Left kidney (tissue), 2 donors: ENCODE measurements around the gene KLF13. TPM values are rescaled to one million over a fixed set of nuclear protein-coding genes. Genes with fewer than 3 reads are reported as not detected.
"Not testable (repeated sequence)": the region's sequence is repeated elsewhere in the genome, so short reads cannot be mapped to it uniquely, and the experiment has no call there.

Source experiments
- DNase-seq: peaks from one replicate; pipeline ENCODE4 v3.0.0-alpha.2; 2013
- polyA plus RNA-seq: library from polyadenylated mRNA; unstranded; fragments of 120-200 nt; gene quantifications from one replicate; pipeline ENCODE4 v1.2.1, GENCODE V29; 2013; ENCODE audit not compliant: insufficient read length

Gene KLF13
- polyA plus RNA-seq, 1 donor: 70.1 TPM

DNA sequence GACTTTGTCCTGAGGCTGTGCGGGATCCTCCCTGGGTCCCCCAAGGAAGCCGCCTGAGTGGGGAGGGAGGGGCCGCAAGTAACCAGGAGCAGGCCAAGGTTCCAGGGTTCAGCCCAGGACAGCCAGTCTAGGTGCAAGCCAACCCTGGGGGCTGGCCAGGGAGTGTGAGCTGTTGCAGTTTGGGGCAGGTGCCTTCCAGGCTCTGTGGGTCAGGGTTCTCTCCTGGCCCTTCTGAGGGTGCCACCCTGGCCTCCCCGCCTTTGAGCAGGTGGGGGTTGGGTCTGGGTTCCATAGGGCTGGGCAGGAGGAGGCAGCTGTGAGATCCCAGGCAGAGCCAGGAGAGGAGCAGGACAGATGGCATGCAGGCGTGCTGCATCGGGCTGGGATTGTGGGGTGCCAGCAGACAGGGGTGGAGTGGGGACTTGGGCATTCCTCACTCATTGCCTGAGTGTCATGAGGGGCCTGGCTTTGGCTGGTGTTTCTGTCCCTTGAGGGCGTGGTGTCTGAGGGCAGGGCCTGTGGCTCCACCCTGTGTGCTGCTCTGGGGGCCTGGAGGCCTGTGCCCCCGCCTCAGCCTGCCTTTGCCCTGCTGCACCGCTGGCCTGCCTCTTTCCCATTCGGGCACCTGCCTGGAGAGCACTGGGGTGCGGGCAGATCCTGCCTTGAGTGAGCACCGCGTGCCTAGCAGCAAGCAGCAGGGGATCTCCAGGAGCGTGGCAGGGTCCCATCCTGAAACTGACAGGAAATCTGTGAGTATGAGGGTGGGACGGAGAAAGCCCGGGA lies 18.4 kb downstream of the KLF13 start:
- DNase-seq: no peak

DNA sequence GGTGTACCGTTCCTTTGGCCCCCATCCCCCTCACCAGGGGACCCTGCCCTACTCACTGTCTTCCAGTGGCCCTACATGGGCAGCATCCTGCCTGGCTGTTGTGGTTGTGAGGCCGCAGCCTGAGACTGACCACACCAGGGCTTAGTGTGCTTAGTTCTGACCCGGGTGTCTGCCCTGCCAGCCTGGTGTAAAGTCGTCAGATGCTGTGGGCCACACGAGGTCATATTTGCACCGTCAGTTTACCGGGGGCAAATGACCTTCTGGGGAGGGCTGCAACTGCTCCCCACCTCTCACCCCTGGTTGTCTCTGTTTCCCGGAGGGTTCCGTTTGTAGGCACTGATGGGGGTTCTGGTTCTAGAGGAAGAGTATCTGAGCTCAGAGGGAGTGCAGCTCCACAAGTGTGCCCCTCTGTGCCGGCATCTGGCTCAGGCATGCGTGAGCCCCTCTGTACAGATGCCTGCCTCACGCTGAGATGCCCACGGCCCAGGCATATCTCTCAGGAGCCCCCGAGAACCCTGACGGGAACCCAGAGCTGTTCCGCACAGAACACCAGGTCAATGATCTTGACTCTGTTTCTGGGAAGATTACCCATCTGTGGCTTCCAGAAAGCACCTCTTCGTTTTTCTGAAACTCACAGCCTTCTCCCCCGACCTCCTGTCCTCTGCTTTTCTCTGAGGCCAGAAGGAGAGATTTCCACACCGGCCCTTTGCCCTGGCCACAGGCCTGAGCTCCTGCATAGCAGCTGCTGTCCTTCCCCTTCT lies 19.2 kb downstream of the KLF13 start:
- DNase-seq: no peak

DNA sequence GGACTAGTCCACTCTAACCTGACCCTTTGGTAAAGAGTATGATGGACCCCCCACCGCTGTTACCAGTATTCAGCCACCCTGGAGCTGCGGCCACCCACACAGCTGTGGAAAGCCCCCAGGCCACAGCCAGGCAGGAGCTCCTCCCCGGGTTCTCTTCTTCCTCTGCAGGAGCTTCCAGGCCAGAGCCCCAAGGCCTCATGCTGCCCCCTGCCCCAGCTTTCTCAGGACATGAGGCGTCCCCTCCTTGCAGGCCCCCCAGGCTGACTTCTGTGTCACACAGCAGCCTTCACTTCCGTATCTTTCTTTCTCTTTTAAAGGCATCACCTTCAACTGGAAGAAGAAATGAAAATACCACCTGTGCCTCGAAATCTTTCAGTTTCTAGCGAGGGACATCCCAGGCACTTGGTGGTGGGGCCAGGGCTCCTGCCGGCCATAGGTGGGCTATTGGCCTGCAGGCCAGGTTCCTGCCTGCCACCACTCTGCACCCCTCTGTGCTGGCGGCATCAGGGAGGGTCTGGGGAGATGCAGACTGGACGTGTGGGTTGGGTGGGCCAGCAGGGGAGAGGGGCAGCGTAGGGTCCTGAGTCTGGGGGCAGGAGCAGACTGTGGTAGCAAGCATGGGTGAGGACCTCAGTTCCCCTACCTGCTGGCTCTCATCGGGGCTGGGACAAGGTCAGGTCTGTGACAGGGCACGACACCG lies 19.9 kb downstream of the KLF13 start:
- no peak for DNase-seq

DNA sequence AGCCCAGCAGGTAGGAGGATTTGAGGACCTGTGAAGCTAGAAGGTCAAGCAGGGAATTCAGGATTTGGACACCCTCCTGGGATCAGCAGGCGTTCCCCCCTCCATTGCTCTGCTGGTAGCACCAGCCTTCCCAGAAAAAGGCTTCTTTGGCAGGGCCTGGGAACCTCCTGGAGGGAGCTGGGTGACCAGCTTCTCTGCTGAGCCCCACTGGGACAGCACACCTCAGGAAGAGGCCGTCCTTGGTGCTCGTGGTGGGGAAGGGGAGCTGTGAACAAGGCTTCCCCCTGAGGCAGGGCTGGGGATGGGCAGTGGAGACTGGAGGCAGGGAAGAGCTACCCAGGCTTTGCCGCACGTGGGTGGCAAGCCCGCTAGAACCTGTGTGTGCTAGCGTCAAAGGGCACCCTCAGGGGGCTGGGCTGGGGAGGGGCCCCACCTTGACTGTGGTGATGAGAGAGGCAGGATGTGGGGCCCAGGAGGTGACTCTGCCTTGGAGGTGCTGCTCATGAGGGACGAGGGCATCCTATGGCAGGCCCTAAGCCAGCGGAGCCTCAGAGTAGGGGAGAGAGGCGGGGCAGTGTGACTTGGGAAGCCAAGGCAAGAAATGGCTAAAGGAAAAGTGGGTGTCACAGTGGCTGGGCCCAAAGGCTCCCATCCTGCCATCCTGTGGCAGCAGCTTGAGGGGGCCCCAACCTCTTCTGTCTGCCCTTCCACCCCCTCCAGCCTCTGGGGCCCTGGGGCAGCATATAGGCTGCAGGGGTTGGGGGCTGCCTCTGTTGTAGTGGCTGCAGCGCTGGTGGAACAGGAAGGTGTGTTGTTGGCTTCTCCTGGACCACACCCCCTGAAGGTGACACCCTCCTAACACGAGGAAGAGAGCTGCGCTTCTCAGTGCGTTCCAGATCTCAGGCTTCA lies 20.7 kb downstream of the KLF13 start:
- DNase-seq: no peak

DNA sequence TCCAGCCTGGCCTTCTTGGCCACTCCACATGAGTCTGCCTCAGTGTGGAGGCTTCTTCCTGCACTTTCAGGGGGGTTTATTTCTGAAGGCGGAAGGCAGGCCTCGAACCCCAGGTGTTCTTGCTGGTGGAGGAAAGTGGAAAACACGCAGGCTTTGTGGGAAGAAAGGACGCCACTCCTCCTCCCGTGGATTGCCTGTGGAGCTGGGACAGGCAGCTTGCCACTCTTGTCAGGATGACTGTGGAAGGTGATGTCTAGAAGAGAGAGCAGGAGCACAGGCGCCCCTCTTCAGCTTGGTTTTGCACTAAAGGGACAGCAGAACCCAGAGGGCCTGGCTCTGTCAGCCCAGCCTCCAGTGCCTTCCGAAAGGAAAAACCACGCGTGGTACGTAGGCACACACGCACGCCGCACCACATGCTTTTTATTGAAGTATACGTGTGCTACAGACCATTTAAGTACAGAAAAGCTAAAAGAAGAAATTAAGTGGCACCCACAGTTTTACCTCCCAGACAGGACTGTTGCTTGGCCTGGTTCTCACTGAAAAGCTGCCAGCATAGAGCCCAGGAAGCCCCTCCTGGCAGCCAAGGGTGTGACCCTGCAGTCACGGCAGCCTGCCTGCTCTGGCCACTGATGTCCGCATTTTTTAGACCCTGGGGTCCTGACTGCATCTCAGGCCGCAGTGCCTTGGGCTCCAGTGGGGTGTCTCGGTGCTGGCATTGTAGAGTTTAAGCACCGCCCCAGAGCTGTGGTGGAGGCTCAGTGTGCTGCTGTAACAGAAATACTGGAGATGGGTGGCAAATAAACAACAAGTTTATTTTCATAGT lies 21.6 kb downstream of the KLF13 start:
- DNase-seq: no peak

DNA sequence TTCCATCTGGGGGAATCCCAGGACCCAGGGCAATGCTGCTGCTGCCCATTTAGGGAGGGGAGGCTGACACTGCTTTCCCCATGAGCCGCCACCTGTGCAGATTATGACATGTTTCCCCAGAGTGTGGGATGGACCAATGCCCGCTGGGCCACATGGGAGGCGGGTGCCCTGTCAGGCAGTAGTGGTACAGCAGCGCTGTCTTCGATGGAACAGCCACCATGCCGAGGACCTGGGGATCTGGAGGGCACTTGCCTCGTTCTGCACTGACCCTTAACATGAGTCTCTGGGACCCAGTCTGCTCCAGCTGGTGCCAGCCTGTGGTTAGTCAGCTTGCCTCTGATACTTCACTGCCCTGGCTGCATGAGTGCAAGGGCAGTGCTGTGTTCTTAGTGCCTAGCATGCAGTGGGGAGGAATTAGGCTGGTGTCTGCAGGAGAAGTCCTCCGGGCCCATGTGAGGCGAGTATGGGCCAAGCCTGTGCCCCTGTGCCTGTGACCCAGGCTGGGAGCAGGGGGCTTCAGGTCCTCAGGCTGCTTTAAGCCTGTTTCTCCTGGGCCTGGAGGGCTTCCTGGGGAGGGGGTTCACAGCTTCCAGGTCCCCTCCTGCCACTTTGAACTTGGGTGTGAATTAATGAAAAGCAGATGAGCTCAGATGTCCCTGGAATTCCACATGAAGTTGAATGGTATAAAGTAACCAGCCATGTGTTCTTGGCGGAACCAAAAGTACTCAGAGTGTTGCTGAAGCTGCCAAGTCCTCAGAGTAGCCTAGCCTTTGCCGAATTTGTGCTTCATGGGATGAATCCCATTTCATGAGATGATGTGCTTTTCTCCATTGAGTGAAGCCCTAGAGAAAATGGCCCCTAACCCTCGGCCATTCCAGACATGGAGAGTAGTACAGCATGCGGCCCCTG lies 22.9 kb downstream of the KLF13 start:
- no peak for DNase-seq

DNA sequence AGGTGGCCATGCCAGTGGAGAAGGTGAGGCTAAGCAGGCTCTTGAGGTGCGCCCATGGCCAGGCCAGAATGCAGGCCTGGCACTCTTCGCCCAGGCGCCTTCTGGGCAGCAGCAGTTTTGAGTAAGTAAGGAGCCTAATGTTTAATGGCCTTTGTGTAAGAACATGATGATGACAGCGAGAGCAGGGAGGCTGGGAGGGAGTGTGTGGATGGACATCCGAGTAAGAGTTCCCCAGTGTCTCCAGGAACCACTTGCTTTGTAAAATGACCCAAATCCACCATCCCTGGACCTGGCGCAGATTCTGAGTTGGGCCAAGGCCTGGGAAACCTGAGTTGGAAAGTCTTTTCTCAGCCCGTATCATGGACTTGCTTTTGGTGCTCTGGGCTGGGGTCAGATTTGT lies 24.1 kb downstream of the KLF13 start:
- no peak for DNase-seq

DNA sequence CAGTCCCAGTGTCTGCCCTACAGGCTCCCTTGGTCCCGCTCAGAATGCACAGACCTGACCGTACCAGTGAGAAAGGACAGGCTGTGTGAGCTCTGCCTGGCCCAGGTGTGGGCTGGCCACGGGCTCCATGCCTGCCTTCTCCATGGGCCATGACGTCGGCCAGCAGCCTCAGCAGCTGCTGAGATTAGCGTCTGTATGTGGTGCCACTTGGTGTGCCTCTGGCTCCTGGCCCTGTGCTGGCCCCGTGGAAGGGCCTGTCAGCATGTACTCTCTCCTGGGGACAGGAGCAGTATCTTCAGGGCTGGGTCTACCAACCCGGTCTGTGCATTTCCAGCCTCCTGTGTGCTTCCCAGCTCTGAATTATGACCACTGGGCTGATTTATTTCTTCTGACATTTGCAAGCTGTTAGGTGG lies 25.7 kb downstream of the KLF13 start:
- no peak for DNase-seq

DNA sequence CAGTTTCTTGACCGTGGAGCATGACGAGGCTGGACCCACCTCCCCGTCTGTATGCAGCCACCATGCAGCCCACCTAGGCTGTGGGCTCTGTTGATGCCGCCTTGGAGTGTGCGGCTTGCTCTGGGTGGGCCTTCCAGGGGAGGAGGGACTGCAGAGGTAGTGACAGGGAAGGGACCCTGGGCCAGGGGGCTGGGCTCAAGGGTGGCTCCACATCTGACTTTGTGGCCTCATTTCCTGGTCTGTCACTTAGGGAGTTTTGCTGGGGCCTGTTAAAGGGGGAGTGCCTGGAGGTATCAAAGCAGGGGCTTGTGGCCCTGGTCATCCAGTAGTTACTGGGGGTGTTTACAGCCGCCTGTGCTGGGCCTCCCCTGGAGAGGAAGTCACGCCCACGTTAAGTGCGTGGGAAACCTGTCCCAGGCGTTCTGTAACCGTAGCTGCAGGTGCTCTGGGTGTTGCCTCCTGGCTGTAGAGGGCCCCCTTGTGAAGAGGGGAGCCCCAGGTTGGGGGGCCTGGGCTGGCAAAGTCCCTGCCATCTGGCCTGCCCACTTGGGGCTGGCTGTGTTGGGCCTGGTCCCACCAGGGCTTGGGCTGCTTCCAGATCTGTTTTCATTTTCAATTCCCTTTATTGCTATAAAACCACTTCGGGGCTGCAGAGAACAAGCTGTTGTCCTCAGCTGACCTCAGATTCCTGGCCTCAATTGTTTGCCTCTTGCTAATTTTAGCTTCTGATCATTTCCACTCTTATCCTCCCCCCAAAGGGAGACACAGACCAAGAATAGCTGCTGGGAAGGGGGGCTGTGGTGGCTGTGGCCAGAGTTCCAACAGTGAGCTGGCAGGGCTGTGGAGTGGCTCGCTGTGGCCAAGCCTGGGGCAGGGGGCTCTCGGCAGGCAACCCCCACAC lies 26.5 kb downstream of the KLF13 start:
- peak; percentile 69 for DNase-seq

DNA sequence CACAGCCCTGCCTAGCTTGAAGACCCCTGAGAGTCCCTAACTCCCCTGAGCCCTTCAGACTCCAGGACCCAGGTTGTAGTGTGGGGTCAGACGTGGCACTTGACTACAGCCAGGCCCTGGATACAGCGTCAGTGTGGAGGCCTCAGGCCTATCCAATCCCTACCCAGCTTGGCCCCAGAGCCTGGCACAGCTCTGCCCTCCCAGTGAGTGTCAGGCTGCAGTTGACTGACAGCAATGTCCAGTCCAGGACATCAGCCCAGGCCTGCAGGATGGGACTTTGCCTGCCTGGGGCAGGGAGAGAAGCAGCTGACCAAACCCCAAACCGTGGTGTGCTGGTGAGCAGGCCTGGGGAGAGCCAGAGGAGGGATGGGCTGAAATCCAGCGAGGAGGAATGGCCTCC lies 27.3 kb downstream of the KLF13 start:
- DNase-seq: no peak

DNA sequence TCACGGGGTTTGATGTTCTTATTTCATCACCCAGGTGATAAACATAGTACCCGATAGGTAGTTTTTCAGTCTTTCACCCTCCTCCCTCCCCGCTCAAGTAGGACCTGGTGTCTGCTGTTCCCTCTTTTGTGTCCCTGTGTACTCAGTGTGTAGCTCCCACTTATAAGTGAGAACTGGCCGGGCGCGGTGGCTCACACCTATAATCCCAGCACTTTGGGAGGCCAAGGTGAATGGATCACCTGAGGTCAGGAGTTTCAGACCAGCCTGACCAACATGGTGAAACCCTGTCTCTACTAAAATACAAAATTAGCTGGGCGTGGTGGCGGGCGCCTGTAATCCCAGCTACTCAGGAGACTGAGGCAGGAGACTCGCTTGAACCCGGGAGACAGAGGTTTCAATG lies 29.5 kb downstream of the KLF13 start:
- DNase-seq: not testable (repeated sequence)

DNA sequence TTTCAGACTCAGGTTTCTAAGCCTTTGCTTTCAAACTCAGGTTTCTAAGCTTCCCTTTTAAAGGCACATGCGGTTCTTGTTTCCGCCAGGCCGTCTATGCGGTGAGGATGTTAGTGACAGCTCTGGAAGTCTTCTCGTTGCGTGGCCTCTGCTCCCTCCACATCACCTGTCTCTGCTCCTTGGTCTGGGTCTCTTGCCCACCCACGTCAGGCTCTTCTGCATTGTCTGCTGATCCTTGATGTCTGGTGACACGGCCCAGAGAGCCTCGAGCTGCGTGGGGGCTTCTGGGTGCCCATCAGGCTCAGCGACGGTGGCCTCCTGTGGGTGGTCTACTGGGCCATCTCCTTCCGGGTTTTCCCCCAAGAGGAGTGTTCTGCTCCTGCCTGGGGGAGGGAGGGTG lies 30.5 kb downstream of the KLF13 start:
- no peak for DNase-seq

DNA sequence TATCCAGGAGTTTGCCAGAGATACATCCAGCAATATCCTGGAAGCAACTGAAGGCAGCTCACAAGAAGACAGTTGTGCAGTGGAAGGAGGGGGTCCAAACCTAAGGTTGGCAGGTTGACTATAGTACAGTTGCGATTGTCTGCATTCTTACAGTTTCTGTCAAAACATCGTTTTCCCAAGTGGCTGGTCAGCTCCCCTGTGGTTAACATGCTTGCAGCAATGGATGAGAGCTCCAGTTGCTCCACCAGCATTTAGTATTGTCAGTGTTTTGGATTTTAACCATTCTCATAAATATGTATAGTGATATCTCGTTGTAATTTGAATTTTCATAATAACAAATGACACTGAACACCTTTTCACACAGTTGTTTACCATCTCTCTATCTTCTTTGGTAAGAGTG lies 31.5 kb downstream of the KLF13 start:
- DNase-seq: no peak

DNA sequence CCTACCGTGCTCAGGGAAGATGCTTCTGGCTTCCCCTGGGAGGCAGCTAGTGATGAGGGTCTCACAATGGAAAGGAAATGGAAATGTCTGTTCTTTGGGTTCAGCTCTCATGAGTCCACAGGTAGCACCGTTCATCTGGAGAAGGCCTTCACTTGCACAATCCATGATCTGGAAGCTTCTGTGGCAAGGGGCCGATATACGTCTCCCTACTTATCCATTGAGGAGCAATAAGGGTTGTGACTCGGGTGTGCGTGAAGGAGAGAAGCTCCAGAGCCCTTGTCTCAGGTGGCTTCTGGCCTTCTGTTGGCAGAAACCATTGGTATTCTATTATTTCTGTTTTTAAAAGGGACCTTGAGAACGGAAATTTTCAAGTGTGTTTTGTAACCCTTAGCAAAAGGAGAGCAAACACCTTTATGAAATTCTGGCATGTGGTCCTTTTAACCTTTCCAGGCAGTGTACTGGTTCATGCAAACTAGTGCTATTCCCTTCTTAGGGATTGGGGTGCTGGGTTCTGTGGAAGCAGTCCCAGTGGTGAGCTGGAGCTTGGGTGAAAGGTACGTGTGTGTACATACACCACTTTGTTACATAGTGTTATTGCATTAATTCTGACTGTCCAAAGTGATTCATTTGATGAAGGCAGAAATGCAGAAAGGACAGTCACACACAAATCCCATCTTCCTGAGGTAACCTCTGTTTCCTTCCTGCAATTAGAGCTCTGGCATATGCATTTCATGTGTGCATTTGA lies 32.5 kb downstream of the KLF13 start:
- no peak for DNase-seq

DNA sequence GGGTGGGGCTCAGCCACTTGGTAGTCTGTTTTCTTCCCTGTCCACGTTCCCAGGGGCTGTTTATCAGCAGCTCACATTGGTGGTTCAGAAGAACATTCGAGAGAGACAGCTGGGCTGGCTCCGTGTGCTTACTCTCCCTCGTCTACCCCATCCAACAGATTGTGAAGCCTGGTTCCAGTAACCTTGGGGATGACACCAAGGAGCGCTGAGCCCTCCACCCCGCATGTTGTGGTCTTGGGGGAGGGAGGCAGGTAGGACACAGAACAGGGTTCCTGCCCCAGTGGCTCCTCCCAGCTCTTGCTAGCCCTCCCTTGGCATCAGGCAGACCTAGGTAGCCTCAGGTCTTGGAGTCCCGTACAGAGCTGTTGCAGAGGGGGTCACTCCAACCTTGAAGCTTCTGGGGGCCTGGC lies 33.1 kb downstream of the KLF13 start:
- DNase-seq: no peak

DNA sequence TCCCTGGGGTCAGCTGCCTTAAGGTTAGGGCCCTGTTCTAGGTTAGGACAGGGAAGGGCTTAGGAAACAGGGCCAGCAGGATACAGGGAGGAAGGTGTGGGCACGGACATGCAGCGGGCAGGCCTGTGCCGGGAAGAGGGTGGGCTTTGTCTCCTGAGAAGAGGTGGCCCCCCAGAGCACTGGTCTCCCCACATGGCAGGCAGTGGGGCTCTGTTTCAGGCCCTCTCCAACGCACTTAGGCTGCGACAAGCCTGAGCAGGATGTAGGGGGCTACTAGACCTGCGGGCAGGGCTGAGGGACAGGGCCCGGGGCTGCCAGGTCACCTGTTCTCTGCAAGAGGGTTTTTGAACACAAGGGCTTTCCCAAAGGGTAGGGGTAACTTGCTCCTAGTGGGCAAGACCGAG lies 33.5 kb downstream of the KLF13 start:
- DNase-seq: no peak

DNA sequence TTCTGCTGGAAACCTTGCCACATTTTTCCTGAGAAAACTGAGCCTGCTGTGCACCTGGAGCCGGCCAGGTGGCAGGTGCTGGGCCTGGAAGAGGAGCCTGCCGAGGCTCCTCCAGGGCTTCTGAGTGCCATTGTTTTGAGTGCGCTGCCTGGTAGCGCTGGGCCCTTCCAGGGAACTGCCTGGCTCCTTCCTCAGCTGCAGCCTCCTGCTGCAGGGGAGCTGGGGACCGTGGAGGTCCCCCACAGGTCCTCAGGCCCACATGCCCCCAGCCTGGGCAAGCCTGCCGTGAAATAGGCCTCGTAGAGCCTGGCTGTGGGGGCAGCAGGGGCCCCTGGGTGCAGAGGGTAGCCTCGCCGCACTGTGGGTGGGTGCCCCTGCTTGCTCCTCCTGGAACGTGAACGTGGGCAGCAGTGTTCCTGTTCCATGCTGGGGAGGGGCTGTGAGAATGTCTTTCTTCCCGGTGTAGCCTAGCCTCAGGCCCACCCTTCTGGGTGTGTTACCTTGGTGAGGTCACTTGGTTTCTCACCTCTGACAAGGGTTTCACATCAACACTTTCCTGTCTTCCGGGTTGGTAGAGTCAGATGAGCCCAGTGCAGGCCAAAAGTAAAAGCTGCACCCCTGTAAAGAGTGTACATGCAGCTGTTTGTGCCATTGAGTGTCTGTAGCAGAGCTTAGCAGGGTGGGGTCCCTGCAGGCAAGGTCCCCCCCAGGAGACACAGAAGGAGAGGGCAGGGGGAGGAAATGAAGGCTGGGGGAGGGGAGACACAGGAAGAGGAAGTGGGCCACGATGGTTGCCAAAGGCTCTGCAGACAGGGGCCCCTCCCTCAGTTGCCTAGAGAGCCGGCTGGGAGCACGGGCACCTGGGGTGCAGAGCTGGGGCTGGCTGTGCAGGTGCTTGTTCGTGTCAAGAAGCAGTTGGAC lies 34.5 kb downstream of the KLF13 start:
- DNase-seq: no peak
